ENCODE results near the gene WNT8A. TPM values are rescaled to one million over a fixed set of nuclear protein-coding genes. Genes with fewer than 3 reads are reported as not detected.

WNT8A gene
- total RNA-seq, 1 donor from 2014 or later: not detected

- H3K36me3 Mint-ChIP-seq: no peaks in the 10 kb centered on the region
Measured at GRCh38 chr5:138107213-138107612, 23.4 kb downstream of the WNT8A start.

GRCh38 chr5:138109463-138110265, 25.8 kb downstream of the WNT8A start:
- Mint-ChIP-seq H3K27me3 (ENCODE audit: low read depth) (peaks cover 9% of the 10 kb centered on the region), H3K36me3 (no peaks in the 10 kb centered on the region), H3K4me3 (no peak overlapping the region), H3K4me1 (peaks cover 3% of the 10 kb centered on the region), H3K27ac (no peak overlapping the region), H3K9me3 (no peaks in the 10 kb centered on the region)
- no peak for TF ChIP-seq CTCF (IDR thresholded peaks at IDR 0.05; ENCODE audit: unreplicated experiment)
- no peak for DNase-seq (ENCODE audit: low spot score in 2 of 2, unreplicated experiment in 2 of 2)

More at GRCh38 chr5:138107213-138107612, 23.4 kb downstream of the WNT8A start:
- DNase-seq (ENCODE audit: low spot score in 2 of 2, unreplicated experiment in 2 of 2): no peak
- peaks cover 3% of the 10 kb centered on the region for H3K4me1 Mint-ChIP-seq
- H3K4me3 Mint-ChIP-seq: no peak overlapping the region
- H3K27ac Mint-ChIP-seq: no peak overlapping the region
- H3K9me3 Mint-ChIP-seq: no peaks in the 10 kb centered on the region
- H3K27me3 Mint-ChIP-seq (ENCODE audit: low read depth): peaks cover 15% of the 10 kb centered on the region
- TF ChIP-seq CTCF (IDR thresholded peaks at IDR 0.05; ENCODE audit: unreplicated experiment): no peak

- Mint-ChIP-seq H3K4me1 (peaks cover 3% of the 10 kb centered on the region), H3K4me3 (no peak overlapping the region), H3K27me3 (ENCODE audit: low read depth) (peaks cover 9% of the 10 kb centered on the region), H3K9me3 (no peaks in the 10 kb centered on the region), H3K36me3 (no peaks in the 10 kb centered on the region), H3K27ac (no peak overlapping the region)
- no peak for DNase-seq (ENCODE audit: low spot score in 2 of 2, unreplicated experiment in 2 of 2)
- no peak for TF ChIP-seq CTCF (IDR thresholded peaks at IDR 0.05; ENCODE audit: unreplicated experiment)
Measured at GRCh38 chr5:138110266-138110963, 26.6 kb downstream of the WNT8A start.

- no peak for DNase-seq (ENCODE audit: low spot score in 2 of 2, unreplicated experiment in 2 of 2)
- Mint-ChIP-seq H3K36me3 (no peaks in the 10 kb centered on the region), H3K27ac (no peak overlapping the region), H3K4me3 (no peak overlapping the region), H3K4me1 (peaks cover 3% of the 10 kb centered on the region), H3K9me3 (no peaks in the 10 kb centered on the region), H3K27me3 (ENCODE audit: low read depth) (peaks cover 9% of the 10 kb centered on the region)
- no peak for TF ChIP-seq CTCF (IDR thresholded peaks at IDR 0.05; ENCODE audit: unreplicated experiment)
Measured at GRCh38 chr5:138111181-138111580, 27.3 kb downstream of the WNT8A start.

- Mint-ChIP-seq H3K4me3 (no peak overlapping the region), H3K36me3 (no peaks in the 10 kb centered on the region), H3K4me1 (peaks cover 3% of the 10 kb centered on the region), H3K27me3 (ENCODE audit: low read depth) (peaks cover 9% of the 10 kb centered on the region), H3K27ac (no peak overlapping the region), H3K9me3 (no peaks in the 10 kb centered on the region)
- no peak for DNase-seq (ENCODE audit: low spot score in 2 of 2, unreplicated experiment in 2 of 2)
- no peak for TF ChIP-seq CTCF (IDR thresholded peaks at IDR 0.05; ENCODE audit: unreplicated experiment)
Measured at GRCh38 chr5:138111937-138112336, 28.1 kb downstream of the WNT8A start.
